Measurements from ENCODE around the gene ATP9A. TPM values are rescaled to one million over a fixed set of nuclear protein-coding genes. Genes with fewer than 3 reads are reported as not detected.

ATP9A gene
- total and polyA plus RNA-seq, 2 donors (not counting 3 experiments of a cell fraction or from before 2014, with no cell fraction given), result 20.9 to 41.5 TPM

DNA sequence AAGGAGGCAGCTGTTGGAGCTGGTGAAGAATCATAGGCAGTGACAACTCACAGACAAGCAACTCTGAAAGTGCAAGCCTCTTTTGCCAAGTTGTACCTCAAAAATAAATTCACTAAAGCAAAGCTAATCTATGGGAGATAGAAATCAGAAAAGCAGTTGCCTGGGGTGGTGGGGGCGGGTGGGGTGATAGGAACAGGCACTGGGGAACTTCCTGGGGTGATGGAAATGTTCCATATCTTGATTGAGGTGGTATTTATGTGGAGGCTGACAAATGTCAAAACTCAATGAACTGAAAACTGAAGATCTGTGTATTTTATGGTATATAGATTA, 52.4 kb downstream of the ATP9A start:
- Histone ChIP-seq H3K27me3 (ENCODE audit: control insufficient read depth in 2 of 2, insufficient read depth in 2 of 2, low read length in 2 of 2) (no peaks in the 10 kb centered on the region), H3K4me3 (replicated peaks in 1 of 3; ENCODE audit: insufficient read depth in 1 of 3, low read depth in 1 of 3, low read length in 3 of 3) (no peak overlapping the region), H3K9me3 (replicated peaks; ENCODE audit: control insufficient read depth, insufficient read depth, low read length) (no peaks in the 10 kb centered on the region), H3K79me2 (ENCODE audit: control insufficient read depth, insufficient read depth, low read length) (no peaks in the 10 kb centered on the region), H4K20me1 (replicated peaks; ENCODE audit: control insufficient read depth, extremely low read depth, insufficient read depth, low read length) (peaks cover 2% of the 10 kb centered on the region), H3K36me3 (ENCODE audit: control insufficient read depth in 2 of 2, extremely low read depth in 1 of 2, insufficient read depth in 2 of 2, low read length in 2 of 2) (peaks cover 0 to 5% of the 10 kb centered on the region in 2 experiments), H3K9ac (replicated peaks; ENCODE audit: extremely low read depth, insufficient read depth, low read length) (no peak overlapping the region), H3K27ac (ENCODE audit: insufficient read depth, low read depth, low read length) (no peak overlapping the region), H2AFZ (ENCODE audit: low read depth, low read length) (no peak overlapping the region), H3K4me2 (ENCODE audit: insufficient read depth, low read length) (no peak overlapping the region), H3K4me1 (ENCODE audit: control insufficient read depth, extremely low read depth, insufficient read depth, low read length) (no peaks in the 10 kb centered on the region), H3K9me1 (replicated peaks; ENCODE audit: control insufficient read depth, extremely low read depth, insufficient read depth, low read length) (no peaks in the 10 kb centered on the region)
- BruUV-seq (replicated peaks), result no TSS peak
- DNase-seq (ENCODE audit: low read depth, low spot score), result no peak
- CTCF ChIA-PET, result interaction anchor here (1.3 to 2.1 kb wide), 2 partner anchors 15 to 20 kb away, joined by 3 to 10 read pairs; no protein-coding TSS in a partner anchor
- dilution Hi-C loops (cut with MboI; ENCODE audit: extremely low pct_ligation_motif_present, low sequenced_read_pairs) (no loop called here), intact Hi-C loops (cut with micrococcal nuclease) (no loop called here)
- TF ChIP-seq POLR2A (IDR thresholded peaks at IDR 0.05; ENCODE audit: low read depth, low read length) (no peak), MYC (IDR thresholded peaks at IDR 0.05; ENCODE audit: low read depth, low read length) (no peak), JUN (IDR thresholded peaks at IDR 0.05; ENCODE audit: borderline replicate concordance, insufficient read depth, insufficient read length, low read depth) (no peak), POLR2AphosphoS5 (IDR thresholded peaks at IDR 0.05; ENCODE audit: insufficient read depth, low read depth, low read length) (no peak), FOS (IDR thresholded peaks at IDR 0.05; ENCODE audit: borderline replicate concordance, insufficient read depth, low read length) (no peak), EZH2 (IDR thresholded peaks at IDR 0.05; ENCODE audit: borderline replicate concordance, low read depth, low read length, severe bottlenecking) (no peak), GATA2 (IDR thresholded peaks at IDR 0.05; ENCODE audit: insufficient read depth, insufficient read length, low read depth, low read length) (no peak)
- TF ChIP-seq, protein P1, sequence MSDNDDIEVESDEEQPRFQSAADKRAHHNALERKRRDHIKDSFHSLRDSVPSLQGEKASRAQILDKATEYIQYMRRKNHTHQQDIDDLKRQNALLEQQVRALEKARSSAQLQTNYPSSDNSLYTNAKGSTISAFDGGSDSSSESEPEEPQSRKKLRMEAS (IDR thresholded peaks at IDR 0.05; ENCODE audit: insufficient read depth, insufficient read length), result no peak
- TF ChIP-seq, protein P2, sequence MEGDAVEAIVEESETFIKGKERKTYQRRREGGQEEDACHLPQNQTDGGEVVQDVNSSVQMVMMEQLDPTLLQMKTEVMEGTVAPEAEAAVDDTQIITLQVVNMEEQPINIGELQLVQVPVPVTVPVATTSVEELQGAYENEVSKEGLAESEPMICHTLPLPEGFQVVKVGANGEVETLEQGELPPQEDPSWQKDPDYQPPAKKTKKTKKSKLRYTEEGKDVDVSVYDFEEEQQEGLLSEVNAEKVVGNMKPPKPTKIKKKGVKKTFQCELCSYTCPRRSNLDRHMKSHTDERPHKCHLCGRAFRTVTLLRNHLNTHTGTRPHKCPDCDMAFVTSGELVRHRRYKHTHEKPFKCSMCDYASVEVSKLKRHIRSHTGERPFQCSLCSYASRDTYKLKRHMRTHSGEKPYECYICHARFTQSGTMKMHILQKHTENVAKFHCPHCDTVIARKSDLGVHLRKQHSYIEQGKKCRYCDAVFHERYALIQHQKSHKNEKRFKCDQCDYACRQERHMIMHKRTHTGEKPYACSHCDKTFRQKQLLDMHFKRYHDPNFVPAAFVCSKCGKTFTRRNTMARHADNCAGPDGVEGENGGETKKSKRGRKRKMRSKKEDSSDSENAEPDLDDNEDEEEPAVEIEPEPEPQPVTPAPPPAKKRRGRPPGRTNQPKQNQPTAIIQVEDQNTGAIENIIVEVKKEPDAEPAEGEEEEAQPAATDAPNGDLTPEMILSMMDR (IDR thresholded peaks at IDR 0.05; ENCODE audit: extremely low read depth in 1 of 2, insufficient read depth in 1 of 2, low read depth in 1 of 2, low read length in 2 of 2), result no peak
- POLR2A ChIA-PET, result no interaction called here
- no peak for FAIRE-seq
